OCI-LY1 (cell line): ENCODE data around the gene KCNT2.

Source experiments
- H2AFZ ChIP-seq: fragments of 200-600 bp; sonication (generic), shearing (Covaris generic); 2 replicates; pipeline ENCODE4 v1.6.0; 2014; ENCODE audit warnings: antibody characterized with exemption, mild to moderate bottlenecking, low read length
- H3F3A ChIP-seq: fragments of 200-600 bp; sonication (generic), shearing (Covaris generic); 2 replicates; pipeline ENCODE4 v1.6.0; 2014; ENCODE audit warnings: mild to moderate bottlenecking, antibody characterized with exemption, low read length, moderate library complexity; ENCODE audit not compliant: insufficient read depth
- H3K27ac ChIP-seq: fragments of 200-600 bp; sonication (generic); 2 replicates; pipeline ENCODE4 v1.5.1; 2014; ENCODE audit warnings: low read length, mixed run types, mild to moderate bottlenecking, low read depth; ENCODE audit not compliant: poor library complexity, severe bottlenecking
- H3K27me3 ChIP-seq: fragments of 200-600 bp; sonication (generic); 2 replicates; pipeline ENCODE4 v1.6.0; 2014; ENCODE audit warnings: antibody characterized with exemption, mild to moderate bottlenecking, low read length, moderate library complexity; ENCODE audit not compliant: insufficient read depth
- H3K36me3 ChIP-seq: fragments of 200-600 bp; sonication (generic); 2 replicates; pipeline ENCODE4 v1.6.1; 2014; ENCODE audit warnings: mild to moderate bottlenecking, antibody characterized with exemption, low read length, moderate library complexity, mixed read lengths; ENCODE audit not compliant: insufficient read depth
- H3K4me1 ChIP-seq: fragments of 200-600 bp; sonication (generic); 2 replicates; pipeline ENCODE4 v1.5.1; 2014; ENCODE audit warnings: mild to moderate bottlenecking, low read length, moderate library complexity; ENCODE audit not compliant: insufficient read depth, severe bottlenecking
- H3K4me2 ChIP-seq: fragments of 200-600 bp; sonication (generic), shearing (Covaris generic); 2 replicates; pipeline ENCODE4 v1.6.1; 2014; ENCODE audit warnings: low read length
- H3K4me3 ChIP-seq: fragments of 200-600 bp; sonication (generic); 2 replicates; pipeline ENCODE4 v1.5.1; 2014; ENCODE audit warnings: low read length, low read depth, mild to moderate bottlenecking, mixed read lengths; ENCODE audit not compliant: poor library complexity, severe bottlenecking
- H3K79me2 ChIP-seq: fragments of 200-600 bp; shearing (Covaris generic); 2 replicates; pipeline ENCODE4 v1.6.1; 2016; ENCODE audit warnings: mixed run types, low read length, mixed read lengths; ENCODE audit not compliant: insufficient read depth
- H3K9ac ChIP-seq: fragments of 200-600 bp; sonication (generic), shearing (Covaris generic); 2 replicates; pipeline ENCODE4 v1.6.1; 2014; ENCODE audit warnings: mild to moderate bottlenecking, low read length, mixed read lengths
- H3K9me2 ChIP-seq: fragments of 200-600 bp; sonication (generic), shearing (Covaris generic); 2 replicates; pipeline ENCODE4 v1.6.1; 2014; ENCODE audit warnings: low read depth, mild to moderate bottlenecking, low read length, mixed read lengths
- H3K9me3 ChIP-seq: fragments of 200-600 bp; shearing (Covaris generic); 2 replicates; pipeline ENCODE4 v1.6.1; 2014; ENCODE audit warnings: low read length, mixed read lengths
- H4K20me1 ChIP-seq: fragments of 200-600 bp; sonication (generic), shearing (Covaris generic); 2 replicates; pipeline ENCODE4 v1.6.0; 2016; ENCODE audit warnings: mild to moderate bottlenecking, low read length; ENCODE audit not compliant: insufficient read depth
- EZH2 ChIP-seq: fragments of 200-600 bp; sonication (generic), shearing (Covaris generic); IDR thresholded peaks from 2 replicates; pipeline ENCODE4 v1.8.0; 2017; ENCODE audit warnings: borderline replicate concordance, mixed run types, mild to moderate bottlenecking, antibody characterized with exemption, low read length, moderate library complexity, mixed read lengths
- TF ChIP-seq, protein P1 (sequence below): fragments of 200-600 bp; sonication (generic), shearing (Covaris generic); IDR thresholded peaks from 2 replicates; pipeline ENCODE4 v1.5.1; 2017; ENCODE audit warnings: mild to moderate bottlenecking, antibody characterized with exemption, low read length, moderate library complexity, mixed read lengths

Gene KCNT2

DNA sequence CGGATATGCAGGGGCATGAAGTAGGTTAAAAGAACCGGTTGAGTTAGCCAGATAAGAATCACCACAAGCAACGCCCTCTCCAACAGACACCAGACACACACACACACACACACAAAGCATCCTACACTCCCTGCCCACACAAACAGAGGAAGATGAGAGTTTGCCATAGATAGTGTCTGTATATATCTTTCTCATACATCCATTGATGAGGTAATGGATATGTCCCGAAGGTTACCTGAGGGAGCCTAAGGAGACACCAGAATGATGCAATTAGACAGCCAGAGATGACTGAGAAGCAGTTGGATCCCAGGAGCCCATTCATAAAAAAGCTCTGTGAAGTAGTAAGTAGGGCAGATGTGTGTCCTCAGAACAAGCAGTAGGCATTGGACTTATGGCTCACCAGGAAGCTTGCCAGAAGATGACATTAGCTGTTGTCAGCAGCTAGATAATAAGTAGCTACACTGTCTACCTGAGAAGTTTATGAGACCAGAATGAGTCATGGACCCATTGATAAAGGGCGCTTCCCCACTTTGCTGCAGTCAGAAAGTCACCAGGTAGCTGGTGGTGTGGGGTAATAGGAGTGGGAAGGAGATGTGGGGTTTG lies 247.0 kb downstream of the KCNT2 start:
- no peak for TF ChIP-seq EZH2
- TF ChIP-seq, protein P1, sequence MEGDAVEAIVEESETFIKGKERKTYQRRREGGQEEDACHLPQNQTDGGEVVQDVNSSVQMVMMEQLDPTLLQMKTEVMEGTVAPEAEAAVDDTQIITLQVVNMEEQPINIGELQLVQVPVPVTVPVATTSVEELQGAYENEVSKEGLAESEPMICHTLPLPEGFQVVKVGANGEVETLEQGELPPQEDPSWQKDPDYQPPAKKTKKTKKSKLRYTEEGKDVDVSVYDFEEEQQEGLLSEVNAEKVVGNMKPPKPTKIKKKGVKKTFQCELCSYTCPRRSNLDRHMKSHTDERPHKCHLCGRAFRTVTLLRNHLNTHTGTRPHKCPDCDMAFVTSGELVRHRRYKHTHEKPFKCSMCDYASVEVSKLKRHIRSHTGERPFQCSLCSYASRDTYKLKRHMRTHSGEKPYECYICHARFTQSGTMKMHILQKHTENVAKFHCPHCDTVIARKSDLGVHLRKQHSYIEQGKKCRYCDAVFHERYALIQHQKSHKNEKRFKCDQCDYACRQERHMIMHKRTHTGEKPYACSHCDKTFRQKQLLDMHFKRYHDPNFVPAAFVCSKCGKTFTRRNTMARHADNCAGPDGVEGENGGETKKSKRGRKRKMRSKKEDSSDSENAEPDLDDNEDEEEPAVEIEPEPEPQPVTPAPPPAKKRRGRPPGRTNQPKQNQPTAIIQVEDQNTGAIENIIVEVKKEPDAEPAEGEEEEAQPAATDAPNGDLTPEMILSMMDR = no peak
- H4K20me1 ChIP-seq = no peaks in the 10 kb centered on the region
- no peak overlapping the region for H3K27ac ChIP-seq
- no peaks in the 10 kb centered on the region for H3K9me3 ChIP-seq
- no peaks in the 10 kb centered on the region for H3K27me3 ChIP-seq
- H3K9me2 ChIP-seq = no peaks in the 10 kb centered on the region
- no peak overlapping the region for H3K4me2 ChIP-seq
- no peaks in the 10 kb centered on the region for H3K36me3 ChIP-seq
- no peaks in the 10 kb centered on the region for H3F3A ChIP-seq
- H3K79me2 ChIP-seq = no peaks in the 10 kb centered on the region
- no peaks in the 10 kb centered on the region for H3K4me1 ChIP-seq
- H2AFZ ChIP-seq = no peak overlapping the region
- H3K4me3 ChIP-seq = no peak overlapping the region
- no peak overlapping the region for H3K9ac ChIP-seq

DNA sequence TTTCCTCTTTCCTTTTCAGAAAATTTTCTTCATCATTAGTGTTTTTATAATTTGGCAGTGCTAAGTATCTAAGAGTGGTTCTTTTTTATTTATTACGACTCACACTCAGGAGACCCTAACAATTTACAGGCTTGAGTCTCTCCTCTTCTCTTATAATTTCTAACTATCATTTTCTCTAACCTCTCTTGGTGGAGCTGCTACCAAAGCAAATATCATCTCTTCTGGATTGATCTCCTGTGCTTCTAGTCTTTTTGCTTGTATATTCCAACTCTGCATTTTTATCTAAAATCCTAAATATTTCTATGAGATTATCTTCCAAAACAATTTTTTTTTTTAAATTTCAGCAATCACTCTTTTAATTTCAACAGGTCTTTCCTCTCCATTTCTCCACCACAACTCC lies 250.3 kb downstream of the KCNT2 start:
- Histone ChIP-seq H2AFZ (no peak overlapping the region), H3F3A (no peaks in the 10 kb centered on the region), H3K4me3 (no peak overlapping the region), H3K9ac (no peak overlapping the region), H3K79me2 (no peaks in the 10 kb centered on the region), H3K36me3 (no peaks in the 10 kb centered on the region), H3K4me1 (no peaks in the 10 kb centered on the region), H3K27ac (no peak overlapping the region), H3K9me3 (no peaks in the 10 kb centered on the region), H3K4me2 (no peak overlapping the region), H4K20me1 (no peaks in the 10 kb centered on the region), H3K9me2 (no peaks in the 10 kb centered on the region), H3K27me3 (no peaks in the 10 kb centered on the region)
- TF ChIP-seq, protein P1 = no peak
- no peak for TF ChIP-seq EZH2

DNA sequence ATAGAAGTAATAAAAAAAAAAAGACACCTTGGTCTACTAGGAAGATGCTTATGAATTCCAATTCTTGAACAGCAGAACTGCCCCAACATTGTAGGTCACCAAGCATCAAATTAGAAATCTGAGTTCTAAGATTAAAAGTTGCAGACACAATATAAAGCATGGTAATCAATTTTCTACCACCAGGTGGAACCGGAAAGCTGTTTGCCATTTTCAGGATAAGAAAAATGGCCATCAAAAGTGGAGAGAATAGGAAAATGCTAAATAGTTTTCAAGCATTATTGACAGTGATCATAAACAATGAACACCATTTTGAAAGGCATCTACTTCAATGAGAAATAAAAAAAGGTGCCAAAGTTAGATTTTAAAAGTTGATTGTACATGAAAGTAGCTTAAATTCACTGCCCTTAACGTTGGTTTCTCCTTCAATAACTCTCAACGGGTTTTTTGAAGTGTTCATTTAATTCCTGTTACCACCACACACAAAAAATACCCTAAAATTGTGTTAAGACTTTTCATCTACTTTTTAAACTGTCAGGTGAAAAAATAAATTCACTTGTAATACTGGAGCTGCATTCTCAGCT lies 252.9 kb downstream of the KCNT2 start:
- Histone ChIP-seq H3K79me2 (no peaks in the 10 kb centered on the region), H4K20me1 (no peaks in the 10 kb centered on the region), H3K4me2 (no peak overlapping the region), H3F3A (no peaks in the 10 kb centered on the region), H3K4me3 (no peak overlapping the region), H3K36me3 (no peaks in the 10 kb centered on the region), H3K9me2 (no peaks in the 10 kb centered on the region), H3K9ac (no peak overlapping the region), H3K9me3 (no peaks in the 10 kb centered on the region), H2AFZ (no peak overlapping the region), H3K4me1 (no peaks in the 10 kb centered on the region), H3K27ac (no peak overlapping the region), H3K27me3 (no peaks in the 10 kb centered on the region)
- TF ChIP-seq EZH2 = no peak
- TF ChIP-seq, protein P1 = no peak
